Measurements from ENCODE around the gene TMEM117.

TMEM117 gene

GRCh38 chr12:44403185-44403584 lies 567.3 kb downstream of the TMEM117 start:
- DNase-seq = no peak

GRCh38 chr12:44405297-44405696 lies 569.4 kb downstream of the TMEM117 start:
- no peak for DNase-seq

GRCh38 chr12:44422559-44422958 lies 586.7 kb downstream of the TMEM117 start:
- no peak for DNase-seq

GRCh38 chr12:44428825-44429224 lies 592.9 kb downstream of the TMEM117 start:
- DNase-seq = no peak

GRCh38 chr12:44431647-44432343 lies 595.9 kb downstream of the TMEM117 start:
- no peak for DNase-seq

GRCh38 chr12:44433659-44434058 lies 597.8 kb downstream of the TMEM117 start:
- no peak for DNase-seq

- DNase-seq = no peak
These were observed 600.9 kb downstream of the TMEM117 start for GRCh38 chr12:44436756-44437155.
